RPMI8226 (cell line): ENCODE results near the gene PIP5KL1.

Experiments used
- DNase-seq: peaks from one replicate; pipeline ENCODE4 v3.0.0-alpha.2; 2015

The PIP5KL1 gene

GRCh38 chr9:127912296-127912695, 18.3 kb downstream of the PIP5KL1 start:
- no peak for DNase-seq

GRCh38 chr9:127910613-127911205, 19.9 kb downstream of the PIP5KL1 start:
- no peak for DNase-seq

GRCh38 chr9:127909839-127910273, 20.7 kb downstream of the PIP5KL1 start:
- no peak for DNase-seq

GRCh38 chr9:127908660-127908926, 22.0 kb downstream of the PIP5KL1 start:
- no peak for DNase-seq

- no peak for DNase-seq
Measured at GRCh38 chr9:127907867-127908659, 22.5 kb downstream of the PIP5KL1 start.

- DNase-seq: no peak
Measured at GRCh38 chr9:127905788-127906191, 24.8 kb downstream of the PIP5KL1 start.

- no peak for DNase-seq
Measured at GRCh38 chr9:127905004-127905728, 25.4 kb downstream of the PIP5KL1 start.

GRCh38 chr9:127904561-127905003, 26.0 kb downstream of the PIP5KL1 start:
- no peak for DNase-seq

- peak; percentile 30 for DNase-seq
Measured at GRCh38 chr9:127903557-127904475, 26.8 kb downstream of the PIP5KL1 start.

- DNase-seq: peak; percentile 92
Measured at GRCh38 chr9:127899128-127899943, 31.2 kb downstream of the PIP5KL1 start, which contains the start of gene ST6GALNAC6. TSS of gene ST6GALNAC6 (minus strand) at chr9:127899603. CDS start at chr9:127897981, 1,622 bp downstream.

GRCh38 chr9:127898433-127899127, 32.0 kb downstream of the PIP5KL1 start:
- peak; percentile 42 for DNase-seq

GRCh38 chr9:127897193-127897692, 33.3 kb downstream of the PIP5KL1 start:
- peak; percentile 36 for DNase-seq

GRCh38 chr9:127896395-127897192, 34.0 kb downstream of the PIP5KL1 start:
- no peak for DNase-seq

GRCh38 chr9:127895811-127896210, 34.8 kb downstream of the PIP5KL1 start:
- no peak for DNase-seq

GRCh38 chr9:127893392-127893791, 37.2 kb downstream of the PIP5KL1 start:
- DNase-seq: no peak

- no peak for DNase-seq
Measured at GRCh38 chr9:127892831-127893230, 37.7 kb downstream of the PIP5KL1 start.

GRCh38 chr9:127890053-127890452, 40.5 kb downstream of the PIP5KL1 start:
- no peak for DNase-seq

- DNase-seq: no peak
Measured at GRCh38 chr9:127887792-127888191, 42.8 kb downstream of the PIP5KL1 start.

GRCh38 chr9:127886401-127886972, 44.1 kb downstream of the PIP5KL1 start:
- no peak for DNase-seq
